ENCODE data around the gene RHOU.

Gene RHOU

DNA sequence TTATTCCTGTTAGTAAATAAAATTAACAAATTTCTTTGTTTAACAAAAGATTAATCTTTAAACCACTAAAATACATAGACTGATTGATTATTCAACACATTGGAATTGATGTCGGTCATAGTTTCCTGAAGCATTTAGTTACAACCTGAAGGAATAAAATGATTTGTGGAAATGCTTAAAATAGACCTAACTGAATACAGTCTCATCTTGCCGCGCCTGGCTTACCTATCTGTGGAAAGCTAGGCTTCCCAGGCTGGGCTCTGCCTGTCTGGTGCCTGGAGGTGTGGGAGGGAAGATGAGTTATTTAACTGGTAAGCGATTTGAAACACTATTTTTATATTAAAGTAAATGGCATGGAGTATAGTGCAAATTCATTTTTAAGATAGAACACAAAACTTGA, 10.2 kb downstream of the RHOU start:
- no peak for DNase-seq (ENCODE audit: extremely low read depth, low read depth)
- TF ChIP-seq, protein P1, sequence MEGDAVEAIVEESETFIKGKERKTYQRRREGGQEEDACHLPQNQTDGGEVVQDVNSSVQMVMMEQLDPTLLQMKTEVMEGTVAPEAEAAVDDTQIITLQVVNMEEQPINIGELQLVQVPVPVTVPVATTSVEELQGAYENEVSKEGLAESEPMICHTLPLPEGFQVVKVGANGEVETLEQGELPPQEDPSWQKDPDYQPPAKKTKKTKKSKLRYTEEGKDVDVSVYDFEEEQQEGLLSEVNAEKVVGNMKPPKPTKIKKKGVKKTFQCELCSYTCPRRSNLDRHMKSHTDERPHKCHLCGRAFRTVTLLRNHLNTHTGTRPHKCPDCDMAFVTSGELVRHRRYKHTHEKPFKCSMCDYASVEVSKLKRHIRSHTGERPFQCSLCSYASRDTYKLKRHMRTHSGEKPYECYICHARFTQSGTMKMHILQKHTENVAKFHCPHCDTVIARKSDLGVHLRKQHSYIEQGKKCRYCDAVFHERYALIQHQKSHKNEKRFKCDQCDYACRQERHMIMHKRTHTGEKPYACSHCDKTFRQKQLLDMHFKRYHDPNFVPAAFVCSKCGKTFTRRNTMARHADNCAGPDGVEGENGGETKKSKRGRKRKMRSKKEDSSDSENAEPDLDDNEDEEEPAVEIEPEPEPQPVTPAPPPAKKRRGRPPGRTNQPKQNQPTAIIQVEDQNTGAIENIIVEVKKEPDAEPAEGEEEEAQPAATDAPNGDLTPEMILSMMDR (IDR thresholded peaks at IDR 0.05; ENCODE audit: low read depth, low read length), result no peak

DNA sequence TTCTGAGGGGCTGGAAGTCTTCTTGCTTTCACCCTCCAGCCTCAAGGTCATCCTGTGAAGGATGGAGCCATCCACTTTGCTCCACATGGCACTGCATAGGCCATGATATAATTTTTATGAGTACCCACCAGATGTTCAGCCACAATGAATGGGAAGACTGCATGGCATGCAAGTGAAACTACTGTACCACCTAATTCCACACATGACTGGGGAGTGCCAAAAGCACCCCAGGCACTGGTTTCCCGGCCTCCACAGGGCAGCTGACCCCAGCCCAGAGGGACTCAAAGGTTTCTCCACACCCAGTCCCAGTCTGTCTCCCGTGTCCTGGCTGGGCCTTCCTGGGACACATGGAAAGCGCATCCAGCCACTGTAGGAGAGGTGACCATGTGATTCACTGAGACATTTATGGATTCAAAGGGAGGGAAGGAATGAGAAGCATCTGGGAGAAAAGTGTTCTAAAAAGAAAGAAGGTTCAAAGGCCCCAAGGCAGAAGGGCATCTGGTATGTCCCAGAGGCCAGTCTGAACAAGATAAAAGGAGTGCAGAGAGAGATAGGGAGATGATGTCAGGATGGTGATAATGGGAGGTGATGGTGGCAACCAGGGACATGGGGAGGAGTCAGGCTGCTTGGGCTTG, 12.1 kb downstream of the RHOU start:
- DNase-seq (ENCODE audit: extremely low read depth, low read depth), result no peak
- TF ChIP-seq, protein P1 (IDR thresholded peaks at IDR 0.05; ENCODE audit: low read depth, low read length), result no peak

DNA sequence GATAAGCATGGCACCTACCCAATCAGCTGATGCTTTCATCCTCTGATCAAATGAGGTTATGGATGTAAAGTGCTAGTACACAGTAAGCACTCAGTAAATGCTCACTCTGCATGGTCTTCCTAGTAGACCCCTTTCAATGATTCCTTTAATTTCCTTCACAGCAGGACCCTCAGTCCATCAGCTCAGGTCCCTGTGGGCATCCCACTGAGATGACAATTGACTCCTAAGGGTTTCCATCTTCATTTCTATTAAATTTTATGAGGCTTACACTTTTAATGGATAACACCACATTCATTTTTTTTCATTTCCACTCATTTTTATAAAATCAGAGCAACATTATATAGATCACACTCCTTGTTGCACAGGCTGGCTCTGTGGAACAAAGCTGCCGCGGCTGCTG, 12.8 kb downstream of the RHOU start:
- DNase-seq (ENCODE audit: extremely low read depth, low read depth), result no peak
- TF ChIP-seq, protein P1 (IDR thresholded peaks at IDR 0.05; ENCODE audit: low read depth, low read length), result no peak

DNA sequence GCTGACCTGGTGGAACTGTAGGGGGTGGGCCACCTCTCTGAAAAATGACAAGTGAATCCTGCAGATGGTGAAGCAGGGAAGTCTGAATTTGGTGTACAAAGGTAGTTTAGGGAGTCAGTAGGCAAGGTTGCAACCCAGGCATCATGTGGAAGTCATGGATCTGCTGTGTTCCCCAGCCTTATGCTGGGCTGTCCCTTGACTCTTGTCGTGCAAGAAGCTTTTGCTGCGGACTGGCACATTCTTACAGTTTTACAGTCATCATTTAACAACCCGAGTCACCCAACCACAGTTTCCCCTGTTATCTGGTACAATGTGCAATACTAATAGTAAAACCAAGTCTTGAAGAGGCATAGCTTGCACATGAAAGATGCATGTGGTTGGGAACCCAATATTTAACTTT, 13.2 kb downstream of the RHOU start:
- TF ChIP-seq, protein P1 (IDR thresholded peaks at IDR 0.05; ENCODE audit: low read depth, low read length), result no peak
- no peak for DNase-seq (ENCODE audit: extremely low read depth, low read depth)

DNA sequence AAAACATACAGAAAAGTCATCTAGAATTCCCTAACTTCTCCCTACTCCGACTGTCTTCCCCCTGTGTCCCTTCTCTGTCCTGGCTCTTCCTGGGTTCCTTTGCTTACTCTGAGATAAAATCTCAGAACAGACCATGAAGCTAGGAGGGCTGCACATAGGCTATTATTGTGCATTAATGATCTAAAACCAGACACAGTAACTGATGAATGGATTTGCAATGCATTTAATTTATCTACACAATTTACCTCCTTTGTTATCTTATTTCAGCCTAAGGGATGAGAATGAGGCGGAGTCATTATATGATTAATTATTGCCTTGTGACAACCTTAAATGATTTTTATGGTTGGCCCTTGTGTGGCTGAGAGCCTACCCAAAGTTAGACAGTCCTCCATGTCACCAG, 14.5 kb downstream of the RHOU start:
- TF ChIP-seq, protein P1 (IDR thresholded peaks at IDR 0.05; ENCODE audit: low read depth, low read length), result no peak
- no peak for DNase-seq (ENCODE audit: extremely low read depth, low read depth)

DNA sequence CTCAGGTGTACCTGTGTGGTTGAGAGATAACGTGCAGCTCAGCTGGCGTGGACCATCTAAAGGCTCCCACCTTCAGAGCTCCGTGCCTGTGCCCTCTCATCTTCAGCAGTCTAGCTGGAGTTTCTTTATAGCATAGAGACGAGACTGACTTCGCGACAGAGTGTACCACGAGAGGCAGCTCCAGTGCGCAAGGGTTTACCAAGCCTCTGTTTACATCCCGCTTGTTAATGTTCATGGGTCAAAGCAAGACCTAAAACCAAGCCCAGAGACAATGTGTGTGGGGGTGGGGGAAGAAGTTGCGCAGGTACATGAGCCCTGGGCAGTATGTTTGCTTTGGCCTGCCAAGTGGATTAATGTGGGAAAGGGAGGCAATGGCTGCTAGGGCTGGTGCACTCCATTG, 15.6 kb downstream of the RHOU start:
- DNase-seq (ENCODE audit: extremely low read depth, low read depth), result no peak
- TF ChIP-seq, protein P1 (IDR thresholded peaks at IDR 0.05; ENCODE audit: low read depth, low read length), result no peak

DNA sequence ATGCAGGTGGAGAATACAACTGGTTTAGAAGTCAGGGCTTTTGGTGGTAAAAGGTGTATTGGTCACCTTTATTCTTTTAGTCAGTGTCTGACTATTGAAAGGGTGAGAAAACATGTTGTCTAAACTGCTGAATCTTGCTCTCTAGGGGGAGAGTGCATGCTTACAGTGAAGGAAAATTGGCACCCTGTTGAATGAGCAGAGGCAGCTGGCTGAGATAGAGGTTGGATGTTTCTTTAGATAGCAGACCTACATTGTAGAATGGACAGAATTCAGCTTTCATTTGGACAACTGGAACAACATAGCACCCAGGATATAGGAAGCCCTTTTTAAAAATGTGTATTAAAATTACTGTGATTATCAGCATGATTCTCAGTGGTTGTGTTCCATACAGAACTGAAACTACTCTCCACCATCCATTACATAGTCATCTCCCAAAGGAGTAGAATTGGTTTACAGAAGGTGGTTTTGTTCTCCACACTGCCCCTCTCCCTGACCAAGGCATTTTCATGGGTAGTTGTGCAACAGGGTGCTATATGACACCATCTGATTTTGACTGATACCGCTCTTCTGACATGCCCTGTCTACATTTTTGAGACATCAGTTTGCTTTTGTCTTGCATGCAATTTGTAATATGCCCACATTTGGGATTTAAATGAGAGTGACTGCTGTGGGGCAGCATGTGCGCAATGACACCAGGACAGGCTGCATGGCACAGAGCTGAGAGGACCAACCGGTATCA, 16.2 kb downstream of the RHOU start:
- DNase-seq (ENCODE audit: extremely low read depth, low read depth), result no peak
- TF ChIP-seq, protein P1 (IDR thresholded peaks at IDR 0.05; ENCODE audit: low read depth, low read length), result no peak
